HG03460 (cell line): ENCODE data around the gene C22orf42.
"Not testable (repeated sequence)": the region's sequence is repeated elsewhere in the genome, so short reads cannot be mapped to it uniquely, and the experiment has no call there.

ENCODE experiments used
- ATAC-seq: cut with Tn5 transposase; IDR thresholded peaks from one replicate; pipeline ENCODE4 v1.9.1; 2021; ENCODE audit not compliant: unreplicated experiment

C22orf42 gene

DNA sequence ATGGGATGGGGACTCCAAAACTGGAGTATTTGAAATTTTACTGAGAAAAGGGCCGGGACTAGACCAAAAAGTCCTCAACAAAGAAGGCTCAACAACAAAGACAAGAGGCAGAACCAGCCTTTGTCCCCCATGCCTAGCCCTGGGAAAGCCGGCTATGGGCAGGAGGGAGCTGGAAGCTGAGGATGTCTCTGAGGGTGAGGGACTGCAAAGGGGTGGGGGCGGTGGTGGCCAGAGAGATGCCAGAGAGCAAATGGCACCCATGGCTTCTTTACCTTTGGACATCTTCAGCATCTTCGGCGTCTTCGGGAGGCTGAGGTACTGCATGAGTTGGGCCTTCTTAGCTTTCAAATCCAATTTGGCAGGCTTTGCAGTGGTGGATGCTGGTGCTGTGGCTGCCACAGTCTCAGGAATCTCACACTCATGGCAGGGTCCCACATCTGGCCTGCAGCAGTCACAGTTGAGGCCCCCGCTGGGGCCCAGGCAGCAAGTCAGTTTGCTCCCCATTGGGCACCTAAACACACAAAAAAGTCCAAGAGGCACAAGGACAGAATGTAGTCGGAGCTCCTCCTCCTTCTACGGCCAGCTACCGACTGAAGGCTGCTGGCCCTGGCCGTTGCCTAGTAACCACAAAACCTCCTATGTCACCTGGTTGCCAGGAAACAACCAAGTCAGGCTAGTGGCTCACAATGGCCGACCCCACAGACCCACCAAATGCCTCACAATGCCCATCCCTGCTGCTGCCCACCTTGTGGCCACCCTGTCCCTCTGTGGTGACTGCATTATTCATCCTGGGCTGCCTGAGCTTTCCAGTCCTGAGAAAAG is at the start of gene C22orf42:
Gene C22orf42 (minus strand): TSS at position 592 of the 822 bp plus-strand sequence. CDS start 88 bp downstream, at position 504.
- ATAC-seq, result no peak

- no peak for ATAC-seq
These were observed 49.6 kb upstream of the C22orf42 start for GRCh38 chr22:32208681-32209080.

DNA sequence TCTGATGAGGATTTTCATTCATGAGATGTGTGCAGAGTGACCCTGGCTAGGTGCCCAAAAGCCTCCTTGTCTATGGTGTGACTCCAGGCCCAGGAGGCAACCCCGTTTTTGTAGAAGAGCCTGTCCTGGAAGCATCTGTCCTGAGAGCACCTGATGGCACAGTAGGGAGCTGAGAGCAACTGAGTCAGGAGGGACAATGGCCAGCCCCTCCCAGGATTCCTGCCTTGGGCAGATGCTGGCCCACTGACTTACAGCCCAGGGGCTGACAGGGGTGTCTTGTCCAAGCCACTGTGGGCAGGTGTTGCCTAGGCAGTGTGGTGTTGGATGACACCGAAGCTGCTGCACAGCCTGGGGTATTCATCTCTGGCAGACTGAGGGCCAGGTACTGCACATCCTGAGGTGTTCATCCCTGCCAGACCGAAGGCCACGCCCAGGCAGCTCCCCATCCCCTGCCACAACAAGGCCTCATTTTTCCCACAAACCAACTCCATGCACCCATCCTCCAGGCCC is 48.9 kb upstream of the C22orf42 start:
- no peak for ATAC-seq

- ATAC-seq, result no peak
These were observed 48.0 kb upstream of the C22orf42 start for GRCh38 chr22:32206774-32207758.

DNA sequence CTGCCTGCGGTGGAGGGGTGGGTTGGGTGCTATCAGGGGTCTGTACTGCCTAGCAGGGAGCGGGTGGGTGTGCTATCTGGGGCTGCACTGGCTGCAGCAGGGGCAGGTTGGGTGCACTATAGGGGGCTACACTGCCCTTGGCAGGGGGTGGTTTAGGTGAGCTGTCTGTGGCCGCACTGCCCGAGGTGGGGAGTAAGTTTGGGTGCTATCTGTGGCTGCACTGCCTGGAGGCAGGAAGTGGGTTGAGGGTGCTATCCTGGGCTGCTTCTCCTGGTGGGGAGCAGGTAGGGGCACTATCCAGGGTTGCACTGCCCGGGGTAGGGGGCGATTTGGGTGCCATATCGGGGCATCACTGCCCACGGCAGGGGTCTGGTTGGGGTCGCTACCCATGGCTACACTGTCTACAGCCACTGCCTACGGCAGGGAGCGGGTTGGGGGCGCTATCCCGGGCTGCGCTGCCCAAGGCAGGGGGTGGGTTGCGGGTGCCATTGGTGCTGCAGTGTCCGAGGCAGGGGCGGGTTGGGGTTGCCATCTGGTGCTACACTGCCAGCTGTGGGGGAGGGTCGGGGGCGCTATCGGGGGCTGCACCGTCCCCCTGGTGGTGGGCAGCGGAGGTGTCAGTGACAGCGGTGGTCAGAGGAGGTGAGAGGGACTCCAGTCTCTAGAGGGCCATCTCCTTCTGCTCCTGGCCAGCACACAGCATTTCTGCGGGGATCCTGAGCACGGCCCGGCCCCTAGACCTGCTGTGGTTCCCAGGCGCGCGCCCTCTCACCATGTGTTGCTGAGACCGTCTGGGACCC is 47.1 kb upstream of the C22orf42 start:
- ATAC-seq, result no peak

DNA sequence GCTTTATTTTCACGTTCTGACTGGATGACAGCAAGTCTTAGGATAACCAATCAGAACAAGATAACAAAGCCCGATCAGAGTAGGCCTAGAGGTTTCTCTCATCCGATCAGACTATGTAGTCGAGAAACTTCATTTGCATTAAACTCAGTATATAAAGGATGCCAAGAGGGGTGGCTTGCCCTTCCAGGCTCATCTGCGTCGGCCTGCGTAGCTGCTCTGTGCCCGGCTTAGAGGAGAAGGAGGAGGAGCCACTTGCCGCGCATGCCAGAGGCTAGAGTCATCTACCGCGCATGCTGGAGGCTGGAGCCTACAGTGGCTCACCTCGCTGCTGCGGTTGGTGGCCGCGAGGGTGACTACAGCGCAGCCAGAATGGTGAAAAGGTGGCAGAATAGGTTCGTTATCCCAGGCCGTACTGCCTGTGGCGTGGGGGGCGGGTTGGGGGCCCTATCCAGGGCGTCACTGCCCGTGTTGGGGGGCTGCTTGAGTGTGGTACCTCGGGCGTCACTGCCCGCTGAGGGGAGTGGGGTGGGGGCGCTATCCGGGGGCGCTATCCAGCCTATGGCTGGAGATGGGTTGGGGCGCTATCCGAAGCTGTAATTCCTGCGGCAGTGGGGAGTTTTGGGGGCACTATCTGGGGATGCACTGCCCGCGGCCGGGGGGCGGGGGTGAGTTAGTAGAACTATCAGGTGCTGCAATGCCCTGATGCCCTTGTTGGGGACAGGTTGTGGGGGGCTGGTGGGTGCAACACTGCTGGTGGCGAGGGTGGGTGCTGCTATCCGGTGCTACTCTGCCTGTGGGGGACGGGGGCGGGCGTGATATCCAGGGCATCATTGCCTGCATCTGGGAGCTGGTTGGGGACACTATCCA is 46.0 kb upstream of the C22orf42 start, which contains the start of gene RFPL2:
Gene RFPL2 (minus strand): TSS at position 218 of the 867 bp plus-strand sequence. CDS start 2,622 bp downstream, outside the sequence.
- ATAC-seq, result no peak

DNA sequence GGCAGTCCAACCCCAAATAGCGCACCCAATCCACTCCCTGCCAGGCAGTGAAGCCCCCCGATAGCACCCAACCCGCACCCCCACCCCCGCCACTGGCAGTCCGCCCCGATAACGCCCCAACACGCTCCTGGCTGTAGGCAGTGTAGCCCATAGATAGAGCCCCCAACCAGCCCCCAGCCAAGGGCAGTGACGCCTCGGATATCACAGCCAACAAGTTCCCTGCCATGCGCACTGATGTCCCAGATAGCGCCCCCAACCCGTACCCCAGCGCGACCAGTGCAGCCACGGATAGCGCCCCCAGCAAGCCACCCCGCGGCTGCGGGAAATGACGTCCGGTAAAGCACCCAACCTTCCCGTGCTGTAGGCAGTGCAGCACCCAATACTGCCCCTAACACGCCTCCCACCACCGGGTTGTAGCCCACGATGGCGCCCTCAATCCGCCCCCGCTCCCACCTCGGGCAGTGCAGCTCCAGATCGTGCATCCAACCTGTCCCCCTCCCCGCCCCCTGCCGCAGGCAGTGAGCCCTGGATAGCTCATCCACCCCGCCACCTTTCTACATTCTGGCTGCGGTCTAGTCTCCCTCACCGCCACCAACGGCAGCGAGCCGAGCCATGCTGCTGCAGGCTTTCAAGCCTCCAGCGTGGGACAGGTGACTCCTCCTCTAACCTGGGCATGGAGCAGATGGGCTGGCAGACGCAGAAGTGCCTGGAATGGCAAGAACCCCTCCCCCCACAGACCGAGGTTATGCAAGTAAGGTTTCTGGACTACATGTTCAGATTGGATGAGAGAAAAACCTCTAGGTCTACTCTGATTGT is 45.1 kb upstream of the C22orf42 start:
- no peak for ATAC-seq

GRCh38 chr22:32203181-32204039 is 44.3 kb upstream of the C22orf42 start:
- no peak for ATAC-seq

DNA sequence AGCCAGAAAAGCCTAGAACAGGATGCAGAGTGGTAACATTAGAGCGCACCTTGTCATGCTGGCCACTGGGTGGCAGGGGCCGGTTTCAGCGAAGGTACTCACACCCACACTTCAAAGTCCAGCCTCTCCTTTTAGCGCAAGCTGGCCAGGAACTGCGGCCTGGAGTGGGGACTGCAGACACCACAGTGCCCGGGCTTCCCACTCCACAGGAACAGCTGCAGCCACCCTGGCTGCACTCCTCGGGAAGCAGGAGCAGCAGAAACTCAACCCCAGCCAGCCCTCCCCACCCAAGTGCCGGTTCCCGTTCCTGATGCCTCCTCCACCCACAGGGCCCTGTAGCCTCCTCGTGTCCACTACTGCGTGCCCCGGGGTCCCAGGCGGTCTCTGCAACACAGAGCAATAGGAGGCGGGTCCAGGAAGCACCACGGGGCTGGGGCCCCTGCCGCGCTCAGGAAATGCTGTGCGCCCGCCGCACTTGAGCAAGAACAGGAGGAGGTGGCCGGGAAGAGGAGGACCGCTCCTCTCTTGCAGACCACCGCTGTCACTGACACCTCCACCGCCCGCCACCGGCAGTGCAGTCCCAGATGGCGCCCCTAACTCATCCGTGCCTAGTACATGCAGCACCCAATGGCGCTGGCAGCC is 43.6 kb upstream of the C22orf42 start:
- no peak for ATAC-seq

DNA sequence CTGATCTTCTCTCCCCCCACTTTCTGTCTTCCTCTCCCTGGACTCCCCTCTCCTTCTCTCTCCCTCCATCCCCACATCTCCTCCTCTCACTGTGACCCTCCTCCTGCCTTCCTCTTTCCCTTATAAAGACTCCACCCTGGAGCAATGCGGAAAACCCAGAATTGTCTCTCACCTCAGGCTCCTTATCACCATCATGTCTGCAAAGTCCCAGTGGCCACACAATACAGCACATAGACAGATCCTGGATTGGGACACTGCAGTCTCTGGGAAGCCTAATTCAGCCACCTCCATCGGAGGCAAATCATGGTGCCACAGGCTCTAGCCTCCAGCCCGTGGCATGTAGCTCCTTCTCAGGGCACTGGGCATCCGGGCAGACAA is 43.0 kb upstream of the C22orf42 start:
- no peak for ATAC-seq

DNA sequence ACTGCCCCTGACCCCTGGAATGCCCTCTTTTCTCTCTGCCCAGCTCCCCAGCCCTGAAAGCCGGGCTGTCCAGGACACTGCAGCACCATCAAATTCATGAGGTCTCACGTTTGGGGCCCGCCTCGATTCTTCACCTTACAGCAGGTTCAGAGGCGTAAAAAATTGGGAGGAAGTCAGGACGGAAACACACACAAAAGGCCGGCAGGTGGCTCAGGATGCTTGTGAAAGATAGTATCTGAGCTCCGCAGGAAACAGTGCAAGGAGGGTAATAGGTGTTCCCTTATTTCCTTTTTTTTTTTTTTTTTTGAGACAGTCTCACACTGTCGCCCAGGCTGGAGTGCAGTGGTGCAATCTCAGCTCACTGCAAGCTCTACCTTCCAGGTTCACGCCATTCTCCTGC is 41.6 kb upstream of the C22orf42 start:
- ATAC-seq, result no peak

GRCh38 chr22:32199961-32200360 is 40.9 kb upstream of the C22orf42 start:
- ATAC-seq, result no peak

DNA sequence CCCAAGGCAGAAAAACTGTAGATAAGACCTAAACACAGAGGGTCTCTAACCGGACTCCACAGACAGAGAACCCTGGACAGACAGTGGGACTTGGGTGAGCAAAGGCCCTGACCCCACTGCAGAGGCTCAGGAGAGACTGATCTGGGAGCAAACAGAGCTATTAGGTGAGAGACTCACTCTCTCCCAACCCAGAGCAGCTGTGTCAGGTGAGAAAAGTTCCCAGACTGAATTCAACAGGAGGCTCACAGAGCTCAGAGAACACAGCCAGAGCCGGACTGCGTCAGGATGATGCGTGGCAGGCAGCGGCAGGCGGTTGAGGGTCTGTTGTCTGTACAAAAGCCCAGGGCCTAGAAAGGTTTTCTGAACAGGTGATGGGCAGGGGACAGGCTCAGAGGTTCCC is 40.2 kb upstream of the C22orf42 start:
- no peak for ATAC-seq

- not testable (repeated sequence) for ATAC-seq
These were observed 38.6 kb upstream of the C22orf42 start for GRCh38 chr22:32197553-32198226.

DNA sequence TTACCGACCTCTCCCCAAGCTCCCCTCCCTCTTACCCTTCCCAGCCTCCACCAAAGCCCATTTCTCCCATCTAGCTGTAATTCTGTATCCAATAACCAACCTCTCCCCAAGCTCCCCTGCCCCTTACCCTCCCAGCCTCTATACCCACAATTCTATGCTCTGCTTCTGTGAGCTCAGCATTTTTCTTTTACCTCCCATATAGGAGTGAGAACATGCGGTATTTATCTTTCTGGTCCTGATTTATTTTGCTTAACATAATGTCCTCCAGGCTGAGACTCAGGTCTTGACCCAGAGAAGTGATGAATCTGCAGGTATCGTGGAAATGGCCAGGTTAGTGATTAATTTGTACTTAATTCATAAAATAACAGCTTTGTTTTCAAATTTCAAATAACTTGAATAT is 36.8 kb upstream of the C22orf42 start:
- not testable (repeated sequence) for ATAC-seq

GRCh38 chr22:32193346-32193745 is 34.2 kb upstream of the C22orf42 start:
- not testable (repeated sequence) for ATAC-seq

GRCh38 chr22:32191021-32191420 is 31.9 kb upstream of the C22orf42 start:
- ATAC-seq, result not testable (repeated sequence)
